Measurements from ENCODE around the gene CPED1.
A peak's percentile ranks its signal among the peaks of the same experiment; 100 is the strongest.

The CPED1 gene

DNA sequence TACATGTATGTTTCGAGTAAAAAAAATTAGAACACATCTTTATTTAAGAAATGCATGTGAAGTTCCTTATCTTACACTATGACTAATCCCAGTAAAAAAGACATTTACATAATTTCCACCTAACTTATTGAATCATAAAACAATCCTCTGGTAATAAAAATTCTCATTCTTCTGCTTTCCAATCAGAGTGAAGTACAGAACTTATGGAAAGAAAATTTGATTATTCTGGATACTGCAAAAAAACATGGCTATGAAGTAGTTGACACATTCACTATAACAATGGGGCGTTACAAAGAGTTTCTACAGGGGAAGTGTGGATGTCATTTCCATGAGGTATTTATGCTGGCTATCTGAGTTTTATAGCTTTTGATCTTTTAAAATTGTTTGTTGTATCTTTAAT is 282.6 kb downstream of the CPED1 start:
- no peak for DNase-seq
- Histone ChIP-seq H2BK120ac (ENCODE audit: low read depth, low read length) (no peak overlapping the region), H3K4ac (ENCODE audit: low read depth in 1 of 2, low read length in 2 of 2) (no peak overlapping the region), H4K8ac (ENCODE audit: low read length) (no peak overlapping the region), H3K4me2 (ENCODE audit: low read length, poor library complexity, severe bottlenecking) (no peak overlapping the region), H4K91ac (ENCODE audit: low read length) (no peak overlapping the region), H3K4me3 (ENCODE audit: insufficient read depth in 1 of 2, low read depth in 1 of 2, low read length in 2 of 2) (no peak overlapping the region), H3K14ac (ENCODE audit: low read length in 2 of 2) (no peak overlapping the region), H3K27me3 (ENCODE audit: control insufficient read depth in 1 of 2, insufficient read depth in 1 of 2, low read length in 2 of 2) (no peaks in the 10 kb centered on the region), H2AK5ac (ENCODE audit: low read length, severe bottlenecking) (no peak overlapping the region), H3K18ac (ENCODE audit: low read depth in 1 of 2, low read length in 2 of 2) (no peak overlapping the region), H3K23ac (ENCODE audit: low read length in 2 of 2) (no peak overlapping the region), H2BK5ac (ENCODE audit: low read depth, low read length, poor library complexity, severe bottlenecking) (no peak overlapping the region), H3K79me1 (replicated peaks; ENCODE audit: low read length, poor library complexity, severe bottlenecking) (no peaks in the 10 kb centered on the region), H3K4me1 (ENCODE audit: control insufficient read depth, insufficient read depth, low read depth, low read length) (no peaks in the 10 kb centered on the region), H3K36me3 (ENCODE audit: control insufficient read depth in 1 of 2, insufficient read depth in 2 of 2, low read depth in 1 of 2, low read length in 2 of 2) (peaks cover 0 to 21% of the 10 kb centered on the region in 2 experiments), H2AFZ (ENCODE audit: low read depth, low read length) (no peak overlapping the region), H3K9me3 (ENCODE audit: control insufficient read depth, low read length) (no peaks in the 10 kb centered on the region), H3K27ac (ENCODE audit: low read length, poor library complexity, severe bottlenecking) (no peak overlapping the region), H2BK12ac (ENCODE audit: low read length in 2 of 2) (no peak overlapping the region), H2BK15ac (ENCODE audit: low read depth, poor library complexity, severe bottlenecking) (no peak overlapping the region), H3K9ac (ENCODE audit: low read length) (no peak overlapping the region)
- 100% methylated on average over 1 of the region's 2 CpGs for WGBS

DNA sequence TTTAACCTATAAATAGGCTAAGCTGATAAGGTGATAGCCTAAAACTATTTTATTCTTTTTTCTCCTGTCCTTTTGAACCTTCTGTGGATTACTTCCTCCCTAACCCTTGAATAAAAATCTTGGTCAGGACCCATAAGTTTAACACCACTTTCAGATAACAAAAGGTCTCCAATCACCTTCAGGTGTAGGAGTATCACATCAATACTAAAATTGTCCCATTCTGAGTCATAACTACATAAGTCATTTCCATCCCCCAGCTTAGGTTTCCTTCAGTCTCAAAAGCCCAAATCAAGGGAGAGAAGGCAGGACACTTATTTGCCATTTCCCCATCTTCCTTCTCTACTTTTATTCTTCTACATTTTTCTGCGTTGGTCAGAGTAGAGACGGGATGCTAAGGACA is 283.4 kb downstream of the CPED1 start:
- Histone ChIP-seq H4K8ac (ENCODE audit: low read length) (no peak overlapping the region), H3K27ac (ENCODE audit: low read length, poor library complexity, severe bottlenecking) (no peak overlapping the region), H2BK5ac (ENCODE audit: low read depth, low read length, poor library complexity, severe bottlenecking) (no peak overlapping the region), H2BK120ac (ENCODE audit: low read depth, low read length) (no peak overlapping the region), H3K23ac (ENCODE audit: low read length in 2 of 2) (no peak overlapping the region), H2BK15ac (ENCODE audit: low read depth, poor library complexity, severe bottlenecking) (no peak overlapping the region), H3K4me2 (ENCODE audit: low read length, poor library complexity, severe bottlenecking) (no peak overlapping the region), H3K9me3 (ENCODE audit: control insufficient read depth, low read length) (no peaks in the 10 kb centered on the region), H3K9ac (ENCODE audit: low read length) (no peak overlapping the region), H2AK5ac (ENCODE audit: low read length, severe bottlenecking) (no peak overlapping the region), H4K91ac (ENCODE audit: low read length) (no peak overlapping the region), H3K18ac (ENCODE audit: low read depth in 1 of 2, low read length in 2 of 2) (no peak overlapping the region), H3K27me3 (ENCODE audit: control insufficient read depth in 1 of 2, insufficient read depth in 1 of 2, low read length in 2 of 2) (no peaks in the 10 kb centered on the region), H3K36me3 (ENCODE audit: control insufficient read depth in 1 of 2, insufficient read depth in 2 of 2, low read depth in 1 of 2, low read length in 2 of 2) (peaks cover 0 to 16% of the 10 kb centered on the region in 2 experiments), H3K4me1 (ENCODE audit: control insufficient read depth, insufficient read depth, low read depth, low read length) (no peaks in the 10 kb centered on the region), H3K14ac (ENCODE audit: low read length in 2 of 2) (no peak overlapping the region), H2BK12ac (ENCODE audit: low read length in 2 of 2) (no peak overlapping the region), H3K4me3 (ENCODE audit: insufficient read depth in 1 of 2, low read depth in 1 of 2, low read length in 2 of 2) (no peak overlapping the region), H3K79me1 (replicated peaks; ENCODE audit: low read length, poor library complexity, severe bottlenecking) (no peaks in the 10 kb centered on the region), H2AFZ (ENCODE audit: low read depth, low read length) (no peak overlapping the region), H3K4ac (ENCODE audit: low read depth in 1 of 2, low read length in 2 of 2) (no peak overlapping the region)
- 100% methylated on average over 2 of the region's 2 CpGs for WGBS
- no peak for DNase-seq

DNA sequence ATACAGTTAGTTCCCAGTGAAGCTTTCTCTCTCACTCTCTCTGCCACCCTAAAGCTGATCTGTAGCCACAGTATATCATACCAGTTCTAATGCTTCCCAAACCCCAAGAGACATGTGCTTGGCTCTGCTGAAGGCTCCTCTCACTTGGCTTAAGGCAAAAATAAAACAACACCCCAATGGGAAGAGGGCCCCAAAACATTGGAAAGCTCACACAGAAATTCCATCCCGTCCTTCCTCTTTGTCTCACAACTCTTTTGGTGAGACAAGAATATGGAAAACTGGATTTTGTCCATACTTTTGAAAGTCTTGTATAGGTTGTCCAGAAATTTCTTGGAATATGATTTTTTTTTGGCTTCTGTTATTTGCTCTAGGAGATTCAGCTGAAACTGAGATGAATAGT is 284.2 kb downstream of the CPED1 start:
- no peak overlapping the region for H2AFZ ChIP-seq (ENCODE audit: low read depth, low read length)
- H3K4me2 ChIP-seq (ENCODE audit: low read length, poor library complexity, severe bottlenecking), result no peak overlapping the region
- H3K36me3 ChIP-seq (ENCODE audit: control insufficient read depth in 1 of 2, insufficient read depth in 2 of 2, low read depth in 1 of 2, low read length in 2 of 2), result peaks cover 0 to 13% of the 10 kb centered on the region in 2 experiments
- no peak overlapping the region for H3K9ac ChIP-seq (ENCODE audit: low read length)
- no peak overlapping the region for H3K27ac ChIP-seq (ENCODE audit: low read length, poor library complexity, severe bottlenecking)
- H3K4me1 ChIP-seq (ENCODE audit: control insufficient read depth, insufficient read depth, low read depth, low read length), result no peaks in the 10 kb centered on the region
- no peak overlapping the region for H2AK5ac ChIP-seq (ENCODE audit: low read length, severe bottlenecking)
- H3K4ac ChIP-seq (ENCODE audit: low read depth in 1 of 2, low read length in 2 of 2), result no peak overlapping the region
- H3K18ac ChIP-seq (ENCODE audit: low read depth in 1 of 2, low read length in 2 of 2), result no peak overlapping the region
- no peaks in the 10 kb centered on the region for H3K27me3 ChIP-seq (ENCODE audit: control insufficient read depth in 1 of 2, insufficient read depth in 1 of 2, low read length in 2 of 2)
- H4K8ac ChIP-seq (ENCODE audit: low read length), result no peak overlapping the region
- no peaks in the 10 kb centered on the region for H3K79me1 ChIP-seq (replicated peaks; ENCODE audit: low read length, poor library complexity, severe bottlenecking)
- H3K4me3 ChIP-seq (ENCODE audit: insufficient read depth in 1 of 2, low read depth in 1 of 2, low read length in 2 of 2), result no peak overlapping the region
- no peaks in the 10 kb centered on the region for H3K9me3 ChIP-seq (ENCODE audit: control insufficient read depth, low read length)
- WGBS, result 100% methylated on average over 1 of the region's 1 CpG
- no peak overlapping the region for H4K91ac ChIP-seq (ENCODE audit: low read length)
- H2BK5ac ChIP-seq (ENCODE audit: low read depth, low read length, poor library complexity, severe bottlenecking), result no peak overlapping the region
- H2BK120ac ChIP-seq (ENCODE audit: low read depth, low read length), result no peak overlapping the region
- no peak overlapping the region for H3K14ac ChIP-seq (ENCODE audit: low read length in 2 of 2)
- no peak overlapping the region for H3K23ac ChIP-seq (ENCODE audit: low read length in 2 of 2)
- no peak for DNase-seq
- no peak overlapping the region for H2BK12ac ChIP-seq (ENCODE audit: low read length in 2 of 2)
- no peak overlapping the region for H2BK15ac ChIP-seq (ENCODE audit: low read depth, poor library complexity, severe bottlenecking)

DNA sequence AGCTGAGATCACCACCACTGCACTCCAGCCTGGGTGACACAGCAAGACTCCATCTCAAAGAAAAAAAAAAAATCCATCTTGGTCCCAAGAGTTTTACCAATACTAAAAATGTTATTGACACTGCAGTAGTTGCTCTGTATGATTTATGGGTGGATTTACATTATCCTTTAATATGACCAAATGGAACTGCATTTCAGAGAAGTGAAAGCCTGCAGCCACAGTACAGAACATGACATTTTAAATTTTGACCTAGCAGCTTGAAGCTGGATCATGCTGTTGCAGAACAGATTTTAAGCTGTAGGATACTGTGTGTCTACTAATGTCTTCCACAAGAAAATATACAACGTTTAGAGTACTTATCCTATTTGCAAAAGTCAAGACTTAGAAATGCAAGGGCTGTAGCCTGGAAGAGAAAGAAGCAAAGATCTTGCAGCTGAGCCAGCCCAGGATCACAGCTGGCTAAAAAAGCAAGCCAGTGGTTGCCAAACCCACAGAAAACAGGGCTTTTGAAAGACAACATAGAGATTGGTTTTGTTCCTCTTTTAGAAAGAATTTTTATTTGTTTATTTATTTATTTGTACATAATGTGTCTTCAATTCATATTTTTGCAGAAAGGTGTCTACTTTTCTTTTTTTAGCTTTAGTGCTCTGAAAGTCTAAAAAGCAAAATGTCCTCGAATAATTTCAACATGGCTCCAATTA is 285.1 kb downstream of the CPED1 start:
- Histone ChIP-seq H3K27me3 (ENCODE audit: control insufficient read depth in 1 of 2, insufficient read depth in 1 of 2, low read length in 2 of 2) (no peaks in the 10 kb centered on the region), H3K4me2 (ENCODE audit: low read length, poor library complexity, severe bottlenecking) (no peak overlapping the region)
- 100% methylated on average over 1 of the region's 2 CpGs for WGBS

More for the DNA sequence above, 285.1 kb downstream of the CPED1 start:
- peaks cover 0 to 7% of the 10 kb centered on the region in 2 experiments for H3K36me3 ChIP-seq (ENCODE audit: control insufficient read depth in 1 of 2, insufficient read depth in 2 of 2, low read depth in 1 of 2, low read length in 2 of 2)
- H3K4me3 ChIP-seq (ENCODE audit: insufficient read depth in 1 of 2, low read depth in 1 of 2, low read length in 2 of 2), result no peak overlapping the region
- no peak overlapping the region for H2BK12ac ChIP-seq (ENCODE audit: low read length in 2 of 2)
- H3K9me3 ChIP-seq (ENCODE audit: control insufficient read depth, low read length), result no peaks in the 10 kb centered on the region
- no peak overlapping the region for H3K9ac ChIP-seq (ENCODE audit: low read length)
- H3K27ac ChIP-seq (ENCODE audit: low read length, poor library complexity, severe bottlenecking), result no peak overlapping the region
- H3K4me1 ChIP-seq (ENCODE audit: control insufficient read depth, insufficient read depth, low read depth, low read length), result no peaks in the 10 kb centered on the region
- H3K14ac ChIP-seq (ENCODE audit: low read length in 2 of 2), result no peak overlapping the region
- H2BK15ac ChIP-seq (ENCODE audit: low read depth, poor library complexity, severe bottlenecking), result no peak overlapping the region
- H4K91ac ChIP-seq (ENCODE audit: low read length), result no peak overlapping the region
- no peak overlapping the region for H4K8ac ChIP-seq (ENCODE audit: low read length)
- no peak overlapping the region for H3K18ac ChIP-seq (ENCODE audit: low read depth in 1 of 2, low read length in 2 of 2)
- H2AK5ac ChIP-seq (ENCODE audit: low read length, severe bottlenecking), result no peak overlapping the region
- no peak overlapping the region for H2BK5ac ChIP-seq (ENCODE audit: low read depth, low read length, poor library complexity, severe bottlenecking)
- no peaks in the 10 kb centered on the region for H3K79me1 ChIP-seq (replicated peaks; ENCODE audit: low read length, poor library complexity, severe bottlenecking)
- no peak overlapping the region for H2BK120ac ChIP-seq (ENCODE audit: low read depth, low read length)
- DNase-seq, result peak; percentile 8
- H3K4ac ChIP-seq (ENCODE audit: low read depth in 1 of 2, low read length in 2 of 2), result no peak overlapping the region
- H2AFZ ChIP-seq (ENCODE audit: low read depth, low read length), result no peak overlapping the region
- no peak overlapping the region for H3K23ac ChIP-seq (ENCODE audit: low read length in 2 of 2)

Measured in mesenchymal stem cell (in vitro differentiated cells and primary cell).